Gastroesophageal sphincter (tissue), 3 donors: ENCODE results near the gene LPAR3.

Source experiments
- CTCF ChIP-seq, 4 experiments: fragments of 200-600 bp in 2 of 4; fragments of 450-650 bp in 2 of 4; sonication (generic) in 1 of 4; IDR thresholded peaks; one replicate each; pipeline ENCODE4 v1.5.1; 2017 to 2019; ENCODE audit warnings: antibody characterized with exemption in 4 of 4, mild to moderate bottlenecking in 2 of 4, moderate library complexity in 2 of 4
- EP300 ChIP-seq: sonication (generic); formaldehyde crosslinking; IDR thresholded peaks from one replicate; pipeline ENCODE4 v1.6.1; 2017; ENCODE audit warnings: antibody characterized with exemption, mild to moderate bottlenecking
- POLR2A ChIP-seq, 2 donors: fragments of 450-650 bp; IDR thresholded peaks; one replicate each; pipeline ENCODE4 v1.6.1; 2017; ENCODE audit warnings: antibody characterized with exemption in 2 of 2, mild to moderate bottlenecking in 2 of 2, moderate library complexity in 1 of 2
- POLR2AphosphoS5 ChIP-seq: sonication (generic); formaldehyde crosslinking; IDR thresholded peaks from one replicate; pipeline ENCODE4 v1.6.1; 2017; ENCODE audit warnings: antibody characterized with exemption

- TF ChIP-seq CTCF (IDR thresholded peaks at IDR 0.05) (no peak), POLR2AphosphoS5 (no peak), EP300 (no peak), POLR2A (IDR thresholded peaks at IDR 0.05) (no peak)
Measured at GRCh38 chr1:84827976-84828375, 65.0 kb downstream of the LPAR3 start.
